Esophagus mucosa (tissue), 1 donor: ENCODE measurements around the gene TUB. TPM values are rescaled to one million over a fixed set of nuclear protein-coding genes. Genes with fewer than 3 reads are reported as not detected.

ENCODE experiments used
- ATAC-seq: fragments of 200-7000 bp; cut with Tn5 transposase; one replicate; pipeline ENCODE4 v1.9.1; 2020
- total RNA-seq: library from RNA; stranded (reverse); gene quantifications from one replicate; pipeline ENCODE4 v1.2.4, GENCODE V29; 2023
- donor health status: DM: yes; HTN: yes; CAD: no.

The TUB gene
- total RNA-seq, 1 donor from 2014 or later: 1.00 TPM

- ATAC-seq: no peak
These were observed 35.2 kb upstream of the TUB start for GRCh38 chr11:8045839-8046238.

- no peak for ATAC-seq
These were observed 33.6 kb upstream of the TUB start for GRCh38 chr11:8047382-8047781.

- no peak for ATAC-seq
These were observed 31.9 kb upstream of the TUB start for GRCh38 chr11:8049084-8049483.

GRCh38 chr11:8055091-8055835 is 25.7 kb upstream of the TUB start:
- no peak for ATAC-seq

GRCh38 chr11:8055836-8056526 is 25.0 kb upstream of the TUB start:
- no peak for ATAC-seq

GRCh38 chr11:8056810-8057463 is 24.1 kb upstream of the TUB start:
- ATAC-seq: no peak

- no peak for ATAC-seq
These were observed 22.8 kb upstream of the TUB start for GRCh38 chr11:8058216-8058615.

- no peak for ATAC-seq
These were observed 22.0 kb upstream of the TUB start for GRCh38 chr11:8059030-8059429.

- ATAC-seq: no peak
These were observed 21.4 kb upstream of the TUB start for GRCh38 chr11:8059571-8060011.

- no peak for ATAC-seq
These were observed 20.8 kb upstream of the TUB start for GRCh38 chr11:8060146-8060719.

GRCh38 chr11:8060801-8061554 is 20.0 kb upstream of the TUB start:
- ATAC-seq: no peak

- ATAC-seq: no peak
These were observed 19.2 kb upstream of the TUB start for GRCh38 chr11:8061555-8062428.

- ATAC-seq: no peak
These were observed 18.2 kb upstream of the TUB start for GRCh38 chr11:8062781-8063257.

GRCh38 chr11:8063324-8063723 is 17.7 kb upstream of the TUB start:
- no peak for ATAC-seq

- no peak for ATAC-seq
These were observed 16.0 kb upstream of the TUB start for GRCh38 chr11:8065031-8065430.

GRCh38 chr11:8066036-8066910 is 14.7 kb upstream of the TUB start:
- no peak for ATAC-seq

GRCh38 chr11:8066911-8067455 is 14.0 kb upstream of the TUB start:
- no peak for ATAC-seq

GRCh38 chr11:8067567-8067928 is 13.5 kb upstream of the TUB start:
- no peak for ATAC-seq

- ATAC-seq: no peak
These were observed 13.0 kb upstream of the TUB start for GRCh38 chr11:8067929-8068575.
